AG09309 (cell line): ENCODE results near the gene RBM28.

ENCODE experiments used
- DNase-seq: peaks from one replicate; pipeline ENCODE4 v3.0.0-alpha.2; 2010; ENCODE audit warnings: low read depth
- H3K4me3 ChIP-seq: 2 replicates; pipeline ENCODE4 v1.5.1; 2011; ENCODE audit warnings: mild to moderate bottlenecking, low read depth, low read length, moderate library complexity; ENCODE audit not compliant: control insufficient read depth
- TF ChIP-seq, protein P1 (sequence below): IDR thresholded peaks from 2 replicates; pipeline ENCODE4 v1.5.1; 2011; ENCODE audit warnings: mild to moderate bottlenecking, low read depth, low read length, inconsistent platforms; ENCODE audit not compliant: insufficient read depth, control insufficient read depth; ENCODE audit errors: missing control alignments

RBM28 gene

DNA sequence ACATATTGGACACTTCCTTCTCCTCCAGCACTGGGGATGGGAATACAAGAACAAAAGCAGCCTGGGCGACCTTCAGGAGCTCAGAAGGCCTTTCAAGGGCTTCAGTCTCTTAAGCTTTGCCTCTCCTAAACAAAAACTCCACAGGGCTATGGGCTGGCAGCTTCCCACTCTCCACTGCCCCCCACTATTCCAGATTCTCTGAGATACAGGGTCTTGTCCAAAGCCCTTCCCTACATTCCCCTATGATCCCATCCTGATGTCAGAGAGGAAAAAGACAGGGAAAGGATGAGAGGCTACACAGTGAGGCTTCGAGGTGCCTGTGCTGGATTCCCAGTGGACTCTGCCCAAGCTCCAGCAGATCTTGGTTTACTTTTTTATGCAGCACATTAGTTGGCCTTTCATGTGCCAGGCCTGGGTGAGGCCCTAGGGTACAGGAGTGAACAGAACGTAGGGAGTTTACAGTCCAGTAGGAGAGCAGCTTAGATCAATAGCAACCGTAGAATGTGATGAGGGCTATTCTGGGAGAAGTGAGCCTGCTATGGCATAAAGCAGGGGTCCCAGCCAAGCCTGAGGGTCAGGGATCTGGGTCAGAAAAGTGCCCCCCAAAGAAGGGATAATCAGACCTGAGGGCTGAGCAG is 69.3 kb downstream of the RBM28 start:
- DNase-seq, result no peak
- TF ChIP-seq, protein P1, sequence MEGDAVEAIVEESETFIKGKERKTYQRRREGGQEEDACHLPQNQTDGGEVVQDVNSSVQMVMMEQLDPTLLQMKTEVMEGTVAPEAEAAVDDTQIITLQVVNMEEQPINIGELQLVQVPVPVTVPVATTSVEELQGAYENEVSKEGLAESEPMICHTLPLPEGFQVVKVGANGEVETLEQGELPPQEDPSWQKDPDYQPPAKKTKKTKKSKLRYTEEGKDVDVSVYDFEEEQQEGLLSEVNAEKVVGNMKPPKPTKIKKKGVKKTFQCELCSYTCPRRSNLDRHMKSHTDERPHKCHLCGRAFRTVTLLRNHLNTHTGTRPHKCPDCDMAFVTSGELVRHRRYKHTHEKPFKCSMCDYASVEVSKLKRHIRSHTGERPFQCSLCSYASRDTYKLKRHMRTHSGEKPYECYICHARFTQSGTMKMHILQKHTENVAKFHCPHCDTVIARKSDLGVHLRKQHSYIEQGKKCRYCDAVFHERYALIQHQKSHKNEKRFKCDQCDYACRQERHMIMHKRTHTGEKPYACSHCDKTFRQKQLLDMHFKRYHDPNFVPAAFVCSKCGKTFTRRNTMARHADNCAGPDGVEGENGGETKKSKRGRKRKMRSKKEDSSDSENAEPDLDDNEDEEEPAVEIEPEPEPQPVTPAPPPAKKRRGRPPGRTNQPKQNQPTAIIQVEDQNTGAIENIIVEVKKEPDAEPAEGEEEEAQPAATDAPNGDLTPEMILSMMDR, result no peak
- H3K4me3 ChIP-seq, result no peak overlapping the region

DNA sequence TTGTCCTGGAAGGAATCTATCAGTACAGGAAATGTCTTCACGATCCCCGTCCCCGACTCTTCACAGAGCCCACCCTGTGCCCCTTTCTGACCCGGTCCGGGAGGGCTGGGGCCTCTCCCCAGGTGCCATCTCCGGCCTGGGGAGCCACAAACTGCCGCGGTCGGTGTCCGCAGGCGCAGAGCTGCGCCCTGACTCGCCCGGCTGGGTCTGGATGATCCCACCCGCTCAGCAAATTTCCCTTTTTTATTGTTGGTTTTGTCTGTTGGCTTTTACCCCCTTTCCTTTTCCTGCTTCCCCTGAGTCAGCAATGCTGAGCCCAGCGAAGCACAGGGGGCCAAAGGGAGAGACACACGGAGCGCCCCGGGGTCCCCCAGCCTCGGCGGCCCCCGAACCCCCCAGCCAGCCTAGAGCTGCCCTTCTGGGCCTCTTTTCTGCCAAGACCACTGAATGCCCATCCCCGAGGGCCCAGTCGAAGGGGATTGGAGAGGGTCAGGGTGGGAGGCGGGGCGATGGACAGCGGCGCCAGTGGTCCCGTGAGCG is 71.7 kb downstream of the RBM28 start:
- TF ChIP-seq, protein P1, result no peak
- H3K4me3 ChIP-seq, result peak overlapping the region; percentile 41
- DNase-seq, result no peak

DNA sequence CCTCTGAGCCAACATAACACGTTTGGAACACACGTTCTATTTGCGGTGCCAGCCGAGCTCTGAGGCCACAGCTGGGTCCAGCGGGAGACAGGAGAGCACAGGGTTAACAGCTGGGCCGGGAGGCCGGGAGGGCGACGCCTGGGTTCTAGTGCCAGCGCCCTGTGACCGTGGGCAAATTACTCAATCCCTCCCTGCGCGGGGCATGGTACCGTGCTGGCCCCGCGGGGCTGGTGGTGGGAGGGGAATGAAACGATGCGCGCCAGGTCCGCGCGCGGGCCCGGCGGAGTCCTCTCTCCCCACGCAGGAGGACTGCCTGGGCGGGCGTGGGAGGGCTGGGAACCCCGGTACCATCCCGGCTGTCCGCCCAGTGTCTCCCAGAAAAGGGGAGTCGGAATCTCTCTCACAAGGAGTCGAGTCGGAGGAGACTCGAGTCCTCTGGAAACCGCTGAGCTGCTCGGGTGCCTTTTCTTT is 72.2 kb downstream of the RBM28 start:
- peak overlapping the region; percentile 41 for H3K4me3 ChIP-seq
- no peak for DNase-seq
- TF ChIP-seq, protein P1, result no peak

- DNase-seq, result no peak
- no peak overlapping the region for H3K4me3 ChIP-seq
- TF ChIP-seq, protein P1, result peak; percentile 31
Measured at GRCh38 chr7:128270826-128271272, 72.9 kb downstream of the RBM28 start.

DNA sequence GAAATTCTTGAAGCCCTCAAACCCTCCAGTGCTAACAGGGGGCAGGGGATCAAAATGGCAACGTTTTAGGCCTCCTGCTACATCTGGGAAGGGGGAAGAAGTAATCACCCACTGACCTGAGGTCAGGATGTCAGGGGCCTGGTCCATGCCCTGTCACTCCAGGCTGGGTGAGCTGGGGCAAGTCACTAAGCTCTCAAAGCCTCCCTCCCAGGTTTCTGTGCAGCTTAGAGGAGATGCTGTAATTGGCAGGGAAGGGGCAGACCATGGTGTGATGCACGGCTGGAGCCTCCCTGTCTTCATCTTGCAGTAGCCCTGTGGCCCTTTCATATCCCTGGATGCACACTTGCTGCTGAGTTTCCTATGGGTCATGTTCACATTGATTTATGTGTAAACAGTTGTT is 75.5 kb downstream of the RBM28 start:
- DNase-seq, result no peak
- no peak overlapping the region for H3K4me3 ChIP-seq
- TF ChIP-seq, protein P1, result no peak

GRCh38 chr7:128267595-128267924 is 76.1 kb downstream of the RBM28 start:
- no peak overlapping the region; the same call in 1 of the 2 replicates for H3K4me3 ChIP-seq
- DNase-seq, result no peak
- TF ChIP-seq, protein P1, result no peak
